Astrocyte of the spinal cord (primary cell): Measurements from ENCODE around the gene EPHB2.

Experiments used
- DNase-seq: peaks from one replicate; pipeline ENCODE4 v3.0.0; 2011; ENCODE audit warnings: low read depth, low spot score
- H3K4me3 ChIP-seq: 2 replicates; pipeline ENCODE4 v1.5.1; 2011; ENCODE audit warnings: low read depth, mild to moderate bottlenecking, low read length, moderate library complexity
- CTCF ChIP-seq: IDR thresholded peaks from 2 replicates; pipeline ENCODE4 v1.5.1; 2012; ENCODE audit warnings: low read depth, mild to moderate bottlenecking, low read length, inconsistent platforms
- in situ Hi-C: cut with HindIII; loops from 2 replicates; pipeline ENCODE4 v1.10.0; 2017; ENCODE audit warnings: low sequenced_read_pairs

EPHB2 gene

DNA sequence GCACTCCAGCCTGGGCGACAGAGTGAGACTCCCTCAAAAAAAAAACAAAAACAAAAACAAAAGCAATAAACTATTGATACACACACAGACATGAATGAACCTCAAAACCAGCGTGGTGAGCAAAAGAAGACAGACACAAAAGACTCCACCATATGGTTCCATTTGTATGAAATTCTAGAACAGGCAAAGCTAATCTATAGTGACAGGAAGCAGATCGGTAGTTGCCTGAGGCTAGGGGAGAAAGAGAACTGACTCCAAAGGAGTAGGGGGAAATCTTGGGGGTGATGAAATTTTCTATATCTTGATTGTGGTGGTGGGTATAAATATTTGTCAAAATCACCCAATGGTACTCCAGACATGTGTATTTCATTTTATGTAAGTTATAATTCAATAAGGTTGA is 241.2 kb downstream of the EPHB2 start:
- TF ChIP-seq CTCF = no peak

GRCh38 chr1:22952694-22953056 is 242.0 kb downstream of the EPHB2 start:
- in situ Hi-C loops = no loop called here
- DNase-seq = no peak
- H3K4me3 ChIP-seq = no peak overlapping the region
- no peak for TF ChIP-seq CTCF

More for the DNA sequence above, 241.2 kb downstream of the EPHB2 start:
- DNase-seq = no peak
- in situ Hi-C loops = no loop called here
- no peak overlapping the region for H3K4me3 ChIP-seq

- in situ Hi-C loops = no loop called here
- no peak for DNase-seq
- no peak for TF ChIP-seq CTCF
- no peak overlapping the region for H3K4me3 ChIP-seq
Measured at GRCh38 chr1:22953057-22953739, 242.6 kb downstream of the EPHB2 start.

- no peak for DNase-seq
- TF ChIP-seq CTCF = no peak
- in situ Hi-C loops = no loop called here
- H3K4me3 ChIP-seq = no peak overlapping the region
Measured at GRCh38 chr1:22953740-22954141, 243.1 kb downstream of the EPHB2 start.

DNA sequence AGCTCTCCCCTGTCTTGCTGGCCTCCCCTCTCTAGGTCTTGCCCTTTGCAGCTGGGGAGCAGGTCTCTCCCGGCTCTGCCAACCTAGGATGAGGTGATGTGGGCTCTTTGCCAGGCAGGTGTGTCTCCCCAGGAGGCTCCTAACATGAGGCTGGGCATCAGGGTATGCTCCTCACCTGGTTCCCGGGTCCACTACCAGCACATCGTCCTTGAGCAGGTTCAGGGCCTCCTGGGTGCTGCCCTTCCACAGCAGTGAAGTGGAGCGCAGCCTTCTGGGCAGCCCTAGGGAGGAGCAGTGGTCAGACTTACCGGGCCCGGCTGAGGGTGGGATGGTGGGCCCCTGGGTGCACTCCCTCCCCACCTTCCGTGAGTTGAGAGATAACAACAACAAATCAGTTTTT is 244.5 kb downstream of the EPHB2 start:
- no peak for DNase-seq
- in situ Hi-C loops = no loop called here
- H3K4me3 ChIP-seq = no peak overlapping the region
- TF ChIP-seq CTCF = no peak

GRCh38 chr1:22957066-22957465 is 246.4 kb downstream of the EPHB2 start:
- TF ChIP-seq CTCF = no peak
- DNase-seq = no peak
- in situ Hi-C loops = no loop called here

More at GRCh38 chr1:22957066-22957465, 246.4 kb downstream of the EPHB2 start:
- no peak overlapping the region for H3K4me3 ChIP-seq
